Measurements from ENCODE around the gene EGF.

GRCh38 chr4:109969919-109970318, 57.2 kb downstream of the EGF start:
- TF ChIP-seq, protein P1, sequence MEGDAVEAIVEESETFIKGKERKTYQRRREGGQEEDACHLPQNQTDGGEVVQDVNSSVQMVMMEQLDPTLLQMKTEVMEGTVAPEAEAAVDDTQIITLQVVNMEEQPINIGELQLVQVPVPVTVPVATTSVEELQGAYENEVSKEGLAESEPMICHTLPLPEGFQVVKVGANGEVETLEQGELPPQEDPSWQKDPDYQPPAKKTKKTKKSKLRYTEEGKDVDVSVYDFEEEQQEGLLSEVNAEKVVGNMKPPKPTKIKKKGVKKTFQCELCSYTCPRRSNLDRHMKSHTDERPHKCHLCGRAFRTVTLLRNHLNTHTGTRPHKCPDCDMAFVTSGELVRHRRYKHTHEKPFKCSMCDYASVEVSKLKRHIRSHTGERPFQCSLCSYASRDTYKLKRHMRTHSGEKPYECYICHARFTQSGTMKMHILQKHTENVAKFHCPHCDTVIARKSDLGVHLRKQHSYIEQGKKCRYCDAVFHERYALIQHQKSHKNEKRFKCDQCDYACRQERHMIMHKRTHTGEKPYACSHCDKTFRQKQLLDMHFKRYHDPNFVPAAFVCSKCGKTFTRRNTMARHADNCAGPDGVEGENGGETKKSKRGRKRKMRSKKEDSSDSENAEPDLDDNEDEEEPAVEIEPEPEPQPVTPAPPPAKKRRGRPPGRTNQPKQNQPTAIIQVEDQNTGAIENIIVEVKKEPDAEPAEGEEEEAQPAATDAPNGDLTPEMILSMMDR (IDR thresholded peaks at IDR 0.05; ENCODE audit: poor library complexity, severe bottlenecking): no peak
- no peak for TF ChIP-seq REST (IDR thresholded peaks at IDR 0.05; ENCODE audit: borderline replicate concordance)
- TF ChIP-seq EP300 (conservative IDR thresholded peaks at IDR 0.05; ENCODE audit: poor library complexity, severe bottlenecking): no peak
